PC-3 (cell line): ENCODE data around the gene BMP8B.

Experiments
- EZH2 ChIP-seq: fragments of 300-600 bp; sonication (generic); IDR thresholded peaks from one replicate; pipeline ENCODE4 v1.6.1; 2017; ENCODE audit warnings: antibody characterized with exemption, mild to moderate bottlenecking, low read length; ENCODE audit not compliant: unreplicated experiment
- EZH2phosphoT487 ChIP-seq: fragments of 300-600 bp; sonication (generic); IDR thresholded peaks from 2 replicates; pipeline ENCODE4 v1.6.1; 2018; ENCODE audit warnings: mild to moderate bottlenecking, antibody characterized with exemption, low read length, borderline replicate concordance
- TF ChIP-seq, protein P1 (sequence below): fragments of 300-600 bp; sonication (generic); conservative IDR thresholded peaks from 2 replicates; pipeline ENCODE4 v1.5.1; 2017; ENCODE audit warnings: antibody characterized with exemption, low read depth, mild to moderate bottlenecking, low read length

DNA sequence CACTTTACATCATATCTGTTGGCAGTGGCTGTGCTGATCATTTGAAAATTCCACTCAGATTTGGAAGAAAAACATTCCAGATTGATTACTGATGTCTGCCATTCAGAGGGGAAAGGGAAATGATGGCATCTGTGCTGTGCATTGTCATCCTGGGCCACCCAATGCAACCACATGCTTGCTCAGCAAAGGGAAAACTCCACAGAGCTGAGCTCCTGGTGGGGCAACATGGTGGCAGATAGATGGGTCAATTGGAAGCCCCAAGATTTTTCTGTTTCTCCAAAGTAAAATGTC, 29.3 kb downstream of the BMP8B start:
- TF ChIP-seq, protein P1, sequence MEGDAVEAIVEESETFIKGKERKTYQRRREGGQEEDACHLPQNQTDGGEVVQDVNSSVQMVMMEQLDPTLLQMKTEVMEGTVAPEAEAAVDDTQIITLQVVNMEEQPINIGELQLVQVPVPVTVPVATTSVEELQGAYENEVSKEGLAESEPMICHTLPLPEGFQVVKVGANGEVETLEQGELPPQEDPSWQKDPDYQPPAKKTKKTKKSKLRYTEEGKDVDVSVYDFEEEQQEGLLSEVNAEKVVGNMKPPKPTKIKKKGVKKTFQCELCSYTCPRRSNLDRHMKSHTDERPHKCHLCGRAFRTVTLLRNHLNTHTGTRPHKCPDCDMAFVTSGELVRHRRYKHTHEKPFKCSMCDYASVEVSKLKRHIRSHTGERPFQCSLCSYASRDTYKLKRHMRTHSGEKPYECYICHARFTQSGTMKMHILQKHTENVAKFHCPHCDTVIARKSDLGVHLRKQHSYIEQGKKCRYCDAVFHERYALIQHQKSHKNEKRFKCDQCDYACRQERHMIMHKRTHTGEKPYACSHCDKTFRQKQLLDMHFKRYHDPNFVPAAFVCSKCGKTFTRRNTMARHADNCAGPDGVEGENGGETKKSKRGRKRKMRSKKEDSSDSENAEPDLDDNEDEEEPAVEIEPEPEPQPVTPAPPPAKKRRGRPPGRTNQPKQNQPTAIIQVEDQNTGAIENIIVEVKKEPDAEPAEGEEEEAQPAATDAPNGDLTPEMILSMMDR = no peak
- TF ChIP-seq EZH2phosphoT487 = no peak
- TF ChIP-seq EZH2 = no peak
